HG03060 (cell line): ENCODE data around the gene TRA2A.
"Not testable (repeated sequence)": the region's sequence is repeated elsewhere in the genome, so short reads cannot be mapped to it uniquely, and the experiment has no call there.

Source experiments
- ATAC-seq: cut with Tn5 transposase; IDR thresholded peaks from one replicate; pipeline ENCODE4 v1.9.1; 2021; ENCODE audit warnings: low read depth, moderate number of reproducible peaks; ENCODE audit not compliant: unreplicated experiment

Gene TRA2A

DNA sequence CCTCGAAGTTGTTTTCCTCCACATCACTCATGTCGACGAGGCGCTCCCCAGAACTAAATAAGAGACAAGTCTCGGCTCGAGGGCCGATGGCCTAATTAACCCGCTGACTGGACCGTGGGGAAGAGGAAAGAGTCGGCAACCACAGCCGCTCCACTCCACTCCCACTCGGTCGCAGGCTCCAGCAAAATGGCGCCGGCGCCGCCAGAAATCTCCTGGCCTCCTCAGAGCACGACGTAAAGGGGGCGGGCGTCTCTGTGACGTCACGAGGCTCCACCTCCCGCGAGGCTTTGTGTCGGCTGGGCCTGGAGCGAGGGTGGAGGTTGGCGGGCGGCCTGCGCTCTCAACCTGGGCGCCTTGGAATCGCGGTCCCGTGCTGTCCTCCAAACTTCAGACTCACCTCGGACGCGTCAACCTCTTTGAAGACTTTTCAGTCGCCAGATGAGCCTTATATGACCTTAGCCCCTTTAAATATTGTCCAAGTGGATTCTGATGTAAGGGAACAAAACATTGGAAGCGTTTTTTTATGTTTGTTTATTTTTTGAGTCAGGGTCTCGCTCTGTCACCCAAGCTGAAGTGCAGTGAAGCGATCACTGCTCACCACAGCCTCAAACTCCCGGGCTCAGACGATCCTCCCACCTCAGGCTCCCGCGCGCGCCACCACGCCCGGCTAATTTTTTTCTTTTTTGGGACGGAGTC, at the start of gene TRA2A:
Gene TRA2A (minus strand): TSS at position 188 of the 696 bp plus-strand sequence. CDS start 157 bp downstream, at position 31.
- ATAC-seq = peak; percentile 79

DNA sequence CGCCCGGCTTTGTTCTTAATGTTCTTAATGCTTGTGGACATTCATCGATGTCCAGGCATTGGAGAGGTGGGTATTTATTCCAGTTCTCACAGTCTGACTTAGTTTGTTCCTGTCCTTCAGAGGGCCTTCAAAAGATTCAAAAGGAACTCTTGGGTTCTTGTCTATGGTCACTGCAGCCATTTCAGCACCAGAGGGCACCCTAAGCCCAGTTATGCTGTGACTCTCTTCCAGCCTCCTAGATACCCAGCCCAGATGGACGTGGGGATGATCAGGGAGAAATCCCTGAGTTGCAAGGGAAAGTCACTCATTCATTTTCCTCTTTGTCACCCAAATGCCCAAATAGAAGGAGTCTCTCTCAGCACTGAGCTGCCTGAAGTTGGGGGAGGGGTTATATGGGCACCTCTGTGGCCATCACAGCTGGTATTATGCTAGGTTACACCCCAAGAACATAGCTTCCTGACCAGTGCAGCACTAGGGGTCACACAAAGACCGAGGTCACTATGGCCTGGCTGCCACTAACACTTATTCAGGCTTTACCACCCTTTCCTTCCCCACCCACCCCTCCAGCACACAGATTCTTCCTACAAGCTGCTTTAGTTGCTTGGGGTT, 38.9 kb upstream of the TRA2A start:
- ATAC-seq = no peak

DNA sequence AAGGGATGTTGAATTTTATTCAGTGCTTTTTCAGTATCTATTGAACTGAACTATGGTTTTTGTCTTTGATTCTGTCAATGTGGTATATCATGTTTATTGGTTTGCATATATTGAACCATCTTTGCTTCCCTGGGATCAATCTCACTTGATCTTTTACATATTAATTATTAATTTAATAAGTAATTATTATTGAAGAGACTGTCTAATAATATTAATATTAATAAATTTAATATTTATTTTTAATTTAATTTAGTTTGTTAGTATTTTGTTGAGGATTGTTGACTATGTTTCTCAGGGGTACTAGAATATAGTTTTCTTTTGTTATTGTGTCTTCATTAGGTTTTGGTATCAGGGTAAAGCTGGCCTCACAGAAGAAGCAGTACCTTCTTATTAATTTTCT, 26.5 kb upstream of the TRA2A start:
- ATAC-seq = no peak

DNA sequence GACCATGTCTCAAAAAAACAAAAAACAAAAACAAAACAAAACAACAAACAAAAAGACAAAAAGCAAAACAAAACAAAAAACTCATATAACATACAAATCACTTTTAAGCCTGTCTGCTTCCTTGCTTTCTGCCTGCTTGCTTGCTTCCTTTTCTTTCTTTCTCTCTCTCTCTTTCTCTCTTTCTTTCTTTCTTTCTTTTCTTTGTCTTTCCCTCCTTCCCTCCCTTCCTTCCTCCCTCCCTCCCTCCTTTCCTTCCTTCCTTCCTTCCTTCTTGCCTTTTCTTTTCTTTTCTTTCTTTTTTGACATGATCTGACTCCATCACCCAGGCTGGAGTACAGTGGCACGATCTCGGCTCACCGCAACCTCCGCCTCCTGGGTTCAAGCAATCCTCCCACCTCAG, 15.9 kb upstream of the TRA2A start:
- no peak for ATAC-seq

DNA sequence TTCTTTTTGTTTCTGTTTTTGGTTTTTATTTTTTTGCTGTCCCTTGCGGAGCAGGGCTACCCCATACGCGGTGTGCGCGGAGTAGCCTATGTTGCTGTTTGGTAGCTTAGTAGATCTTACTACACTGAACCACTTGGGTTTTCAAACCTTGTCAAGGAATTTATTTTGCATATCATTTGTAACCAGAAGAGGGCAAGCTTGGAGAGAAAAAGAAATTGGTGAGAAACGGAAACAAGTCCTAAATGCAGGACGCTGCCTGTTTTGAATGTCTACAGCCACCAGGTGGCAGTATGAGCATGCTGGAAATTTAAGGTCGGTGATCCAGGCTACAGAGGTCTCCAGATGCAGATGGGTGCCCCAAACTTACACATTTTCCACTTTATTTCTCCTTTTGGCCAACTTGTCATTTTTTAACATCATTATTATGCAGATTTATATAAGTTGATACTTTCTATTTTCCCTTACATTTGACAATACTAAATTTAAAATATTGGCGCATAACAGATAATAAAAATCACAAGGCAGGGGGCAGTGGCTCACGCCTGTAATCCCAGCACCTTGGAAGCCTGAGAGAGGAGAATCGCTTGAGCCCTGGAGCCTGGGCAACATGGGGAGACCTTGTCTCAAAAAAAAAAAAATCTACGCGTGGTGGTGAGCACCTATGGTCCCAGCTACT, 15.3 kb upstream of the TRA2A start:
- ATAC-seq = peak; percentile 54

DNA sequence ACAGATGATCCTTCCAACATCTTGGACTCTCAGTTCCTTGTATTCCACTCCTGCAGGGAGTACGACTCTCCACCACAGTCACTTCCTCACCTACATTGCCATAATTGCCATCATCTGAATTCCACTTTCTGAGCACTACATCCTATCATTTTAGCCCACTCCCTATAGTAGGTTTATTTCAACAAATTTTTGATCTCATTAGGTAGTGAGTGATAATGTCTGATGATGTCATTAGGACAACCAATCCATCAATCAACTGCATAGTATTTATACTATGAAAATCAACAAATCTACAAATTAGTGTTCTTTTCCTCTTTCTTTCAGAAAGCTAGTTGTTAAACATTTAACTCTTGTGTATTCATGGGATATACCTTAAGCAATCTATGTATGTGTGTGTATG, 13.7 kb upstream of the TRA2A start:
- no peak for ATAC-seq

DNA sequence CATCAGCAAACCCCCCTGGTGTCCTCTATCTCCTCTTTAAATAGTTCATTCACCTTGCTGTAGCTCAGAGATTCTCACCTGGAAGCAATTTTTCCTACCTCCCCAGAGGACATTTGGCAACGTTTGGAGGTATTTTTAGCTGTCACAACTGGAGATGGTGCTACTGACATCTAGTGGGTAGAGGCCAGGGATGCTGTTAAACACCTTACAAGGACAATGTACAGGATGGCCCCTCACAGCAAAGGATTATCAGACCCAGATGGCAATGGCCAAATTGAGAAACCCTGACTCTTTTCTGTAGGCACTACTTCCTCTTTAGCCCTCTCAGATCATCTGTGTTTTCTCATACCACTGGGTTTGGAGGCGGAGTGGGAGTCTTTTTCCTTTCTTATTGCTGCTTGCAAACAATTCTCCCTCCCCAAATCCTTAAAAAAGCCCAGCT, 13.2 kb upstream of the TRA2A start:
- peak; percentile 41 for ATAC-seq

DNA sequence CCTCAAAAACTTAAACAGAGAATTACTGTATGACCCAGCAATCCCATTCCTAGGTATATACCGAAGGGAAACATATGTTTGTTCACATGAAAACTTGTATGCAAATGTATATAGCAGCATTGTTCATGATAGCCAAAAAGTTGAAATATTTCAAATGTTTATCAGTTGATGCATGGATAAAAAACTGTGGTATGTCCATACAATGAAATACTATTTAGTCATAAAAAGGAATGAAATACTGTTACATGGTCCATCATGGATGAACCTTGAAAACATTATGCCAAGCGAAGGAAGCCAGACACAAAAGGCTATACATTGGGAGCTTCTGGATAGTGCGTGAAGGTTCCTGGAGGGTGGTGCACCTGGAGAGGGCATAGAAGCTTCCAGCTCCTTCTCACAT, 11.0 kb upstream of the TRA2A start:
- ATAC-seq = no peak

DNA sequence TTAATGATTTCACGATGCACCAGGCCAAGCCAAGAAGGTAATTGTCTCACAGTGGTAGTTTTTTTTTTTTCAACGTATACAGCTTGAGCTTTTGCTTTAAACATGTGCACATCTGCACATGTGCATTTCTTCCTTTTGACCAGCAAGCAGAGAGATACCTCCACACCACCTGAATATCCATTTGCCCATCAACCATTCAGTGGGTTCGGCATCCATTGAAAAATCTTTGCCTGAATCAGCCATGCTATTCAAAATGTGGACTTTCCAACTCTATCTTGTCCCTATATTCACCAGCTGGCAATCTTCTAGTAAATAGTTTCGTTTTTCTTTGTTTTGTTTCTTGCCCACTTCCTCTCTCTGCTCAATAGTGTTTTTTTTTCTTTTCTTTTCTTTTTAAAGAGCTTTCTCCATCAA, 7.7 kb upstream of the TRA2A start:
- no peak for ATAC-seq

DNA sequence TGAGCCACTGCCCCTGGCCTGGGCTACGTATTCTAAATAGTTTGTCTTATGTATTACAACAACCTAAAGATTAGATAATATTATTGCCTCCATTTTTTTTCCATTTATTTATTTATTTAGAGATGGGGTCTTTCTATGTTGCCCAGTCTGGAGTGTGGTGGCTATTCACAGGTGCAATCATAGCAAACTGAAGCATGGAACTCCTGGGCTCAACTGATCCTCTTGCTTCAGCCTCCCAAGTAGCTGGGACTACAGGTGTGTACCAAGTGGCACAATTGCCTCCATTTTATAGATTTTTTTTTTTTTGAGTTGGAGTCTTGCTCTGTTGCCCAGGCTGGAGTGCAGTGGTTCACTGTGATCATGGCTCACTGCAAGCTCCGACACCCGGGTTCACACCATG, 6.5 kb upstream of the TRA2A start:
- no peak for ATAC-seq

DNA sequence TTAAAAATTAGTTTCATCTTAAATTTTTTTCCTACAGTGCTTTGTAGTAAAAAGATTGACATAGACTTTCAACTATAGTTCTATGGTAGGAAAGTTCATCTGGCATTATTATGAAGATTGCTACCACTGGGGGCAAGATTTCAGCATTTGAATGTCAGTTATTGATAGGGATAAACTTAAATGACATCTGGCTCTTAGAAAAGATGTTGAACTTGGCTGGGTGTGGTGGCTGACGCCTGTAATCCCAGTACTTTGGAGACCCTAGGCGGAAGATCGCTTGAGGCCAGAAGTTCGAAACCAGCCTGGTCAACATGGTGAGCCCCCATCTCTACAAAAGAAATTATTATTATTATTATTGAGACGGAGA, 1.4 kb upstream of the TRA2A start:
- no peak for ATAC-seq

DNA sequence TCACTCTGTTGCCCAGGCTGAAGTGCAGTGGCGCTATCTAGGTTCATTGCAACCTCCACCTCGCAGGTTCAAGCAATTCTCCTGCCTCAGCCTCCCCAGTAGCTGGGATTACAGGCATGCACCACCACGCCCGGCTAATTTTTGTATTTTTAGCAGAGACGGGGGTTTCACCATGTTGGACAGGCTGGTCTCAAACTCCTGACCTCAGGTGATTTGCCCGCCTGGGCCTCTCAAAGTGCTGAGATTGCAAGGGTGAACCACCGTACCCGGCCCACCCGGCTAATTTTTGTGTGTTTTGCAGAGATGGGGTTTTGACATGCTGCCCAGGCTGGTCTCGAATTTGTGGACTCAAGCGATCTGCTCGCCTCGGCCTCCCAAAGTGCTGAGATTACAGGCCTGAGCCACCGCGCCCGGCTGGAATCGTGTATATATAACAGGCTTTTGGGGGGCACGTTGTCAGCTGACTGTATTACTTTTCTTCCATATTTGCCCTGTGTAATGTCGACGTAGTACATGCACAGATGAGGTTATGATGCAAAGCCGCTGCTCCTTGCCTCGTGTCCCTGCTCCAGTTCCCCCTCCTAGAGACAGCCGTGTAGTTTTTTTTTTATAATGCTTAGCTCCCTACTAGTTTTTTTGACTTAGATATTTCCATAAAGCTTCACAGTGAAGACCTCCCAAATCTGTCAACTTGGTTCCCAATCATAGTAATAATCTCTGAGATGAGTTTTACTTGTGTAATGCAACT, 883 bp upstream of the TRA2A start:
- no peak for ATAC-seq

DNA sequence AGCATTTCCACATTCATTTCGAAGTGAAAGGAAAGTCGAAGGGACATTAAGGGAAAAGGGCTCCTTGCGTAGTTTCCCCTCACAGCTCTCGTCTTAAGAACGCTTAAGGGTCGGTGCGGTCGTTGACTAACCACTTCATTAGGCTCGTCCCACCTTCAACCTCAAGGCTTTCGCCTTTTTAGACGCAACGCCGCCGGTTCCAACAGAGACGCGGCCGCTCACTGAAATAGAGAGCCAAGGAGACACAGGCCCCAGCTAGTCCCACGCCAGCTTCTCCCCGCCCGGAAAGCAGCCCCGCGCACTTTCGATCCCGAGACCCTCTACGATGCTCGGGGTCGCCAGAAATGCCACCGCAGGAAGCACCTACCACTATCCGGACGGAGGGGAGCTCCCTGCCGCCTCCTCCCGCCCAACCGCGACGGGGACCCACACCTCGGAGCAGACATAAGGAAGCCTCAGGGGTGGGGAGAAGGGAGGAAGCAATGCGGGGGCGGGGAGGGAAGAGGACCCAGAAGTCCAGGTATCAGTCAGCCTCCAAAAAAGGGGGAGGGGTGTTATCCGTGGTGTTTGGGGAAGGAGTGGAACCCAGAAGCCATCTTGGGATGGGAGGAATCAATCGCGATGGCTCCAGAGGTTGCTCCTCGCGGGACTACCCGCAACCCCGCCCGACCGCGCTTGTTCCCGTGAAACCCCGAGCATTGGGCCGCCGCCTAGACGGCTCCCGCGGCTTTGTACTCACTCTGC, 559 bp downstream of the TRA2A start:
- ATAC-seq = peak; percentile 4

DNA sequence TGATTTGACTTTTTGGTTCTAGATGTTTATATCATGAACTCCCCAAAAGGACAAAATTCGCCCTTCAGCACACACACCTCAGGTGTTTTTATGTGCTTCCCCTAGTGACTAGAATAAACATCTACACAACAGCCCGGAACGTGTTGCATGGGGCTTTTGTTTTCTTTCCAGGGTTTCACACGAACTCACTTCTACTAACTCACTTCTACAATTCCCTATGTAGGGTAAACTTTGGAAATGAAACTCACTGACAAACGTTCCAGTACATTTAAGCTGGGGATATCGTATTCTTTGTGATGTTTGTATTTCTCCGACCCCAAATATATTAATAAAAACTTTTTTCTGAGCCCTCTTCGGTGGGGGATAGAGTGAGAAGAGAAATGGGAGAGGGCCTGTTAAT, 1.4 kb downstream of the TRA2A start:
- no peak for ATAC-seq

DNA sequence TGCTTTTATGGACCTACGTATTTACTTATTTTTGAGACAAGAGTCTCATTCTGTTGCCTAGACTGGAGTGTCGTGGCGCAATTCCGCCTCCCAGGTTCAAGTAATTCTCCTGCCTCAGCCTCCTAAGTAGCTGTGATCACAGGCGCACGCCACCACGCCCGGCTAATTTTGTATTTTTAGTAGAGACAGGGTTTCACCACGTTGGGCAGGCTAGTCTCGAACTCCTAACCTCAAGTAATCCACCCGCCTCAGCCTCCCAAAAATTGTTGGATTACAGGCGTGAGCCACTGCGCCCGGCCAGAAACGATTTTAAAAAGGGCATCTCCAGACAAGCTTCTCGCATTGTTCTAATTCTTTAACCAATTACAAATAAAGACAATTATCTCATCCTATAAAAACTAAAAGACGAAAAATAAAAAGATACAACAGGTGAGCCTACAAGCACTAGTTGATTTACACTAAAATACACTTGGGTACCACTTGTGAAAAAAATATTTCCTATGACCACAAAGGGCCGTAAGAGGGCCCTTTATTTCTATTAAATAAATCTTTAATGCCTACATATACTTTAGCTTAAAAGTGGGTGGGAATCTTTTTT, 2.4 kb downstream of the TRA2A start:
- no peak for ATAC-seq

DNA sequence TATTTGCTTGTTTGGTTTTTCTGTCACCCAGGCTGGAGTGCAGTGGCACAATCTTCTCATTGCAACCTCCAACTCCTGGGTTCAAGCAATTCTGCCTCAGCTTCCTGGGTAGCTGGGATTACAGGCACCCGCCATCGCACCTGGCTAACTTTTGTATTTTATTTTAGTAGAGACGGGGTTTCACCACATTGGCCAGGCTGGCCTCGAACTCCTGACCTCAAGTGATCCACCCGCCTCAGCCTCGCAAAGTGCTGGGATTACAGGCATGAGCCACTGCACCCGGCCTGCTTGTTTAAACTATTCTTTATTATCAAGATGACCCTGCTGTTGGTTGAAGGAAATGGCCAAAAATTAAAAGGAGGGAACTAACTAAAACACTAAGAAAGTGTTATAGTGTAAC, 6.2 kb downstream of the TRA2A start:
- ATAC-seq = not testable (repeated sequence)

DNA sequence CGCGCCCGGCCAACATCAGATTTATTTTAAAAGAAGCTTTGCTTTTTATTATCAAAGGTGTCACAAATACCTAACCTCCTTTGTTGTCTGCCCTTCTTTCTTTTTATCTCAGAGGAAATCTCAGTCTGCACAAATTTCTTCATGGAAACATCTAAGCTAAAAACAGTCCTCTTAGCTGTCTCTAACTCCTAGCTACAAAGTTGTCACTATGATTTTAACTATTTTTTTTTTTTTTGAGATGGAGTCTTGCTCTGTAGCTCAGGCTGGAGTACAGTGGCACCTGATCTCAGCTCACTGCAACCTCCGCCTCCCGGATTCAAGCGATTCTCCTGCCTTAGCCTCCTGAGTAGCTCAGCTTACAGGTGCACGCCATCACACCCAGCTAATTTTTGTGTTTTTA, 7.3 kb downstream of the TRA2A start:
- ATAC-seq = no peak

DNA sequence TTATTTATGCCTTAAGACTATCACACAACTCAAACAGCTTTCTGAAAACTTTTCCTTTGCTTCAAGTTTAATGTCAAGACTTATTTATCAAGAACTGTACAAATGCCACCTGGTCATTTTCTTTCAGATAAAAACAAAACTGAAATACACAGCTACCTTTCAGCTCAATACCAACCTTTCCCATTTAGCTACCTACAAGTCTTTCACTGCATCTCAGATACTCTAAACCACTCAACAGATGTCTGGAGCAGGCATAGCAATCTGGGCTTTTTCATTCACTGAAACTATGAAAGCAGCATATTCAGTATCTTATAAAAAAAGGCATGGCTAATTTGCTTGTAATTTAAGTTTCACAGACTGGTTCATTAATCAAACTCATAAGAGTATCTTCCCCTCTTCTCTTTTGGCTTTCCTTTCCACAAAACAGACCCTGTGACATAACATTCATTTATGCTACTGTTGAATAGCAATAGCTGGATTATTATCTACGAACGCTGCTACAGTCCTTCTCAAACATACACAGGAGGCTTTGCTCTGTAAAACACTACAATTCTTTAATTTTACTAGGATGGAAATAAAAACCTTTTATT, 8.2 kb downstream of the TRA2A start:
- no peak for ATAC-seq

DNA sequence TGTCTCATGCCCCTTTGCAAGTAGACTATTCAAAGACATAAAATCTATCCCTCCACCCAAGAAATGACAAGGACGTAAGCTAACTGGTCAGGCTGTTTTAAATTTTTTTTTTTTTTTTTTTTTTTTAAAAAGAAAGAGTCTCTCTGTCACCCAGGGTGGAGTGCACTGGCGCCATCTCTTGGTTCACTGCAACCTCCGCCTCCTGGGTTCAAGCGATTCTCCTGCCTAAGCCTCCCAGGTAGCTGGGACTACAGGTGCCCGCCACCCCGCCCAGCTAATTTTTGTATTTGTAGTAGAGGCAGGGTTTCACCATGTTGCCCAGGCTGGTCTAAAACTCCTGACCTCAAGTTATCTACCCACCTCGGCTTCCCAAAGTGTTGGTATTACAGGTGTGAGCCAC, 11.2 kb downstream of the TRA2A start:
- ATAC-seq = no peak

DNA sequence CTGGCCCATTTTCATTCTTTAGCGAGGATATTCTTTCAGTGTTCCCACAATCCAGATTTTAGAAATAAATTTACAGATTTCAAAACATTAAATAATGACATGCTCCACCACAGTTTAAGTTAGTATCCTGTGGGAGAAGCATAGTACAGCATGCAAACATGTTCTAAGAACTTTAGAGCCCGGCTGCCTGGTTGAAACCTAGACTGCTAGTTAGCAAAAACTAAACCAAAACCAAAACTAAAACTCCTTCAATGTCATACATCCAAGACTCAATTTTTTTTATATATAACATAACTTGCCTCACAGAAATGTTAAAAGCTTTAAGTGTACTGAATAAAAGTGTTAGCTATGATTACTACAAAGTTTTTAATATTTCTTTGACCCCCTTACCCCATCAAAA, 17.0 kb downstream of the TRA2A start:
- no peak for ATAC-seq
